Neural crest cell (in vitro differentiated cells): ENCODE results near the gene TAL2. TPM values are rescaled to one million over a fixed set of nuclear protein-coding genes. Genes with fewer than 3 reads are reported as not detected.
A peak's percentile ranks its signal among the peaks of the same experiment; 100 is the strongest.

Experiments
- DNase-seq: peaks from one replicate; pipeline ENCODE4 v3.0.0; 2021; ENCODE audit warnings: low read depth, mixed read lengths, low spot score
- H3K27ac Mint-ChIP-seq: one replicate; pipeline ENCODE4 v1.8.0; 2021; ENCODE audit warnings: mild to moderate bottlenecking, mixed read lengths; ENCODE audit not compliant: unreplicated experiment
- H3K27me3 Mint-ChIP-seq: 2 replicates; pipeline ENCODE4 v1.8.0; 2021; ENCODE audit warnings: low read depth, mild to moderate bottlenecking, mixed read lengths
- H3K36me3 Mint-ChIP-seq: 2 replicates; pipeline ENCODE4 v1.8.0; 2021; ENCODE audit warnings: low read depth, mild to moderate bottlenecking, mixed read lengths
- H3K4me1 Mint-ChIP-seq: 2 replicates; pipeline ENCODE4 v1.8.0; 2021; ENCODE audit warnings: mixed read lengths
- H3K4me3 Mint-ChIP-seq: one replicate; pipeline ENCODE4 v1.8.0; 2021; ENCODE audit warnings: mild to moderate bottlenecking, mixed read lengths
- H3K9me3 Mint-ChIP-seq: 2 replicates; pipeline ENCODE4 v1.8.0; 2021; ENCODE audit warnings: mixed read lengths
- total RNA-seq: library from RNA; stranded (reverse); gene quantifications from 2 replicates; pipeline ENCODE4 v1.2.1, GENCODE V29; 2021
- TF ChIP-seq, protein P1 (sequence below): fragments of 200-600 bp; sonication (generic); conservative IDR thresholded peaks from 2 replicates; pipeline ENCODE4 v1.5.0; 2021; ENCODE audit warnings: antibody characterized with exemption, mild to moderate bottlenecking

The TAL2 gene
- total RNA-seq, 1 donor from 2014 or later: 8.4 TPM

GRCh38 chr9:105681313-105681712 is 19.1 kb downstream of the TAL2 start:
- H3K4me1 Mint-ChIP-seq: peaks cover 23% of the 10 kb centered on the region
- H3K27ac Mint-ChIP-seq: no peak overlapping the region
- H3K9me3 Mint-ChIP-seq: no peaks in the 10 kb centered on the region
- H3K36me3 Mint-ChIP-seq: no peaks in the 10 kb centered on the region
- no peaks in the 10 kb centered on the region for H3K27me3 Mint-ChIP-seq
- TF ChIP-seq, protein P1, sequence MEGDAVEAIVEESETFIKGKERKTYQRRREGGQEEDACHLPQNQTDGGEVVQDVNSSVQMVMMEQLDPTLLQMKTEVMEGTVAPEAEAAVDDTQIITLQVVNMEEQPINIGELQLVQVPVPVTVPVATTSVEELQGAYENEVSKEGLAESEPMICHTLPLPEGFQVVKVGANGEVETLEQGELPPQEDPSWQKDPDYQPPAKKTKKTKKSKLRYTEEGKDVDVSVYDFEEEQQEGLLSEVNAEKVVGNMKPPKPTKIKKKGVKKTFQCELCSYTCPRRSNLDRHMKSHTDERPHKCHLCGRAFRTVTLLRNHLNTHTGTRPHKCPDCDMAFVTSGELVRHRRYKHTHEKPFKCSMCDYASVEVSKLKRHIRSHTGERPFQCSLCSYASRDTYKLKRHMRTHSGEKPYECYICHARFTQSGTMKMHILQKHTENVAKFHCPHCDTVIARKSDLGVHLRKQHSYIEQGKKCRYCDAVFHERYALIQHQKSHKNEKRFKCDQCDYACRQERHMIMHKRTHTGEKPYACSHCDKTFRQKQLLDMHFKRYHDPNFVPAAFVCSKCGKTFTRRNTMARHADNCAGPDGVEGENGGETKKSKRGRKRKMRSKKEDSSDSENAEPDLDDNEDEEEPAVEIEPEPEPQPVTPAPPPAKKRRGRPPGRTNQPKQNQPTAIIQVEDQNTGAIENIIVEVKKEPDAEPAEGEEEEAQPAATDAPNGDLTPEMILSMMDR: no peak
- no peak for DNase-seq
- H3K4me3 Mint-ChIP-seq: no peak overlapping the region

DNA sequence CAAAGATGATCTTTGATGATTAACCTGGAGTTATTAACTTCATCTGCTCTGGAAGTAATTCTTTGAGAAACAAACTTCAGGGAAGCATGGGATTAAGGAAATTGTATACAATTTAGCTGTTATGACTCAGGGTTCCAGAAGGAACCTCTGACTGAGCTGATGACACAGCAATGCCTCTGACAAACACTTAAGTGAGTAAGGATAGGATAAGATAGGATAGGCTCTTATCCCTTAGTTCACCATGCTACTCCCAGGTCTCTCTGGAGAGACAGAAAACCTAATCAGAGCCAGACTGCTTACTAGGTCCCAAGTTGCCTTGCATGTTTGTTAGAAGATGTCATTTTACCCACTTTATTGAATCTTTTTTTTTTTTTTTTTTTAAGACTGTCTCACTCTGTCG is 19.5 kb downstream of the TAL2 start:
- no peaks in the 10 kb centered on the region for H3K9me3 Mint-ChIP-seq
- no peak for DNase-seq
- no peaks in the 10 kb centered on the region for H3K27me3 Mint-ChIP-seq
- H3K4me3 Mint-ChIP-seq: no peak overlapping the region
- no peaks in the 10 kb centered on the region for H3K36me3 Mint-ChIP-seq
- no peak overlapping the region for H3K27ac Mint-ChIP-seq
- H3K4me1 Mint-ChIP-seq: peaks cover 19% of the 10 kb centered on the region
- TF ChIP-seq, protein P1: no peak

DNA sequence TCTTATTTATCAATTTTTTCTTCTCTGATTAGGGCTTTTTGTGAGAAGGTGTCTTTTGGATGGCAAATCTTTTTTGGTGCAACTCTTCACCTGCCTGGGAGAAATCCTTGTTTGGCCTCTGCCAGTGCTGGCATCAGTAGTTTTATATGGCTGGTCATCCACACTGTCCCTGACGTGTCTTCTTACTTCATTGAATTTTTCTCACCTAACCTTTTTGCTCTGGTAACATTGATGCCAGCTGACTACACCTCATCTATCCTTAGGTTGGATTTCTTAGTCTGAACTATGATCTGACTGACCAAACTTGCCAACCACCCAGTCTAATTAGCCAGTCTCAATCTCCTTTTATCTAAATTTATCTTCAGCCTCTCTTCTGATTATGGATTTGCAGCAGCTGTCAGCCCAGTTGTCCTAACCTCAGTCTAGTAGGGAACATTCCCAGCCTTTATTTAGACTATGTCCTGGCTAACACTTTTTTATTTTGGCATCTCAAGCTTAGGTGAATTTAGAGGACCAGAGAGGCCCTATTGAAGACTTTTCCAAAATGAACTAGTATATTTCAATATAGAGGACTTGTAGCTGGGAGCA is 21.5 kb downstream of the TAL2 start:
- TF ChIP-seq, protein P1: no peak
- Mint-ChIP-seq H3K9me3 (no peaks in the 10 kb centered on the region), H3K36me3 (no peaks in the 10 kb centered on the region), H3K4me1 (peaks cover 6% of the 10 kb centered on the region), H3K27me3 (peaks cover 4% of the 10 kb centered on the region), H3K4me3 (no peak overlapping the region), H3K27ac (no peak overlapping the region)
- DNase-seq: no peak

DNA sequence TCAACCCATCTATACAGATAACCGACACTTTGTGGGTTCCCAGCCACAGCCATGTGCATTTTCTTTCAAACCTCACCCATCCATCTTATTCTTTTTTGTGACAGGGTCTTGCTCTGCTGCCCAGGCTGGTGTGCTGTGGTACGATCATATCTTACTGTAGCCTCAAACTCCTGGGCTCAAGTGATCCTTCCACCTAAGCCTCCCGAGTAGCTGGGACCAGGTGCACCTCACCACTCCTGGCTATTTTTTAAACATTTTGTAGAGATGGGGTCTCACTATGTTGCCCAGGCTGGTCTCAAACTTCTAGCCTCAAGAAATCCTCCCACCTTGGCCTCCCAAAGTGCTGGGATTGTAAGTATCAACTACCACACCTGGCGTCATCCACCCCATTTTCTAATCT is 24.7 kb downstream of the TAL2 start:
- no peak overlapping the region for H3K4me3 Mint-ChIP-seq
- H3K27me3 Mint-ChIP-seq: peaks cover 24% of the 10 kb centered on the region
- H3K9me3 Mint-ChIP-seq: no peaks in the 10 kb centered on the region
- peaks cover 3% of the 10 kb centered on the region for H3K4me1 Mint-ChIP-seq
- TF ChIP-seq, protein P1: no peak
- DNase-seq: no peak
- H3K27ac Mint-ChIP-seq: no peak overlapping the region
- H3K36me3 Mint-ChIP-seq: no peaks in the 10 kb centered on the region

DNA sequence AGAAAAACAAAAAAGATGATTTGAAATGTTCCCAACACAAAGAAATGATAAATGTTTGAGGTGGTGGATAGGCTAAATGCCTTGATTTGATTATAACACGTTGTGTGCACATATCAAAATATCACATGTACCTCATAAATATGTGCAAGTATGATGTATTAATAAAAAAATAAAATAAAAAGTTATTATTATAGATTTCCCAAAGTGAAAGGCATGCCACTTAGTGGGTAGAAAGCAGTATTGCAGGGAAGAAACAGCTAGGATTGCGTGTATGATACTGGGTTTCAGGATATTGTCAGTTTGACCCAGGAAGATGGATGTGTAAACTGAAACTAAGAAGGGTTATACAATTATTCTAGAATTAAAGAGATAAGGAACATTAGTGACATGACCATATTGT is 28.5 kb downstream of the TAL2 start:
- TF ChIP-seq, protein P1: peak; percentile 67
- no peak for DNase-seq
- peak overlapping the region; percentile 32 for H3K4me3 Mint-ChIP-seq
- H3K27ac Mint-ChIP-seq: no peak overlapping the region
- H3K9me3 Mint-ChIP-seq: no peaks in the 10 kb centered on the region
- peaks cover 16% of the 10 kb centered on the region for H3K4me1 Mint-ChIP-seq
- H3K27me3 Mint-ChIP-seq: peaks cover 51% of the 10 kb centered on the region
- no peaks in the 10 kb centered on the region for H3K36me3 Mint-ChIP-seq
